HCT116 (cell line): ENCODE results near the gene FGF3. TPM values are rescaled to one million over a fixed set of nuclear protein-coding genes. Genes with fewer than 3 reads are reported as not detected.

Experiments
- ATAC-seq: fragments of 200-7000 bp; cut with Tn5 transposase; 2 replicates; pipeline ENCODE4 v1.9.1; 2020; ENCODE audit warnings: mild to moderate bottlenecking, moderate library complexity
- BruUV-seq: library from RNA; stranded (reverse); fragments of 400-500 nt; replicated peaks from 2 replicates; lab custom pipeline; 2021; lab: Mats Ljungman, UMichigan
- CTCF ChIA-PET: fragments of 300-600 bp; sonication (Branson Sonifier 250); formaldehyde crosslinking; loops from one replicate; lab custom pipeline; 2021; ENCODE audit warnings: antibody characterized with exemption; lab: Charles Lee
- POLR2A ChIA-PET: fragments of 300-600, 350-600 bp; sonication (Branson Sonifier 250); formaldehyde crosslinking; loops from one replicate; lab custom pipeline; 2021; ENCODE audit warnings: antibody characterized with exemption; lab: Charles Lee
- RAD21 ChIA-PET, 2 experiments: fragments of 300-600 bp; sonication (Branson Sonifier 250); formaldehyde crosslinking; loops; one replicate each; lab custom pipeline; 2023; ENCODE audit warnings: low total read pairs in 2 of 2; ENCODE audit not compliant: uncharacterized antibody in 2 of 2, unreplicated experiment in 2 of 2, low non-redundant PET in 1 of 2; lab: Charles Lee
- DNase-seq: peaks from one replicate; pipeline ENCODE4 v3.0.0-alpha.2; 2010; ENCODE audit warnings: low read depth, low spot score
- H2AFZ ChIP-seq: fragments of 200-600 bp; shearing (Covaris generic), sonication (generic); 2 replicates; pipeline ENCODE4 v1.6.1; 2017; ENCODE audit warnings: low read depth, mixed run types, mixed read lengths, antibody characterized with exemption, low read length; ENCODE audit not compliant: poor library complexity, severe bottlenecking
- H3K27ac ChIP-seq: 2 replicates; pipeline ENCODE4 v1.5.1; 2012; ENCODE audit warnings: low read depth, low read length
- H3K27me3 ChIP-seq: fragments of 200-600 bp; sonication (generic); 2 replicates; pipeline ENCODE4 v1.6.1; 2016; ENCODE audit warnings: mixed run types, low read length, mixed read lengths; ENCODE audit not compliant: insufficient read depth
- H3K36me3 ChIP-seq, 2 experiments: fragments of 200-500 bp in 1 of 2; fragments of 200-600 bp in 1 of 2; sonication (Bioruptor generic) in 1 of 2; sonication (generic) in 1 of 2; 2 replicates each; pipeline versions ENCODE4 v1.5.1 to v1.6.1; 2014 to 2016; ENCODE audit warnings: low read length in 2 of 2, inconsistent platforms in 1 of 2, mixed read lengths in 1 of 2, mixed run types in 1 of 2; ENCODE audit not compliant: insufficient read depth in 2 of 2, control insufficient read depth in 1 of 2
- H3K4me1 ChIP-seq, 2 experiments: fragments of 200-600 bp in 1 of 2; sonication (generic) in 1 of 2; 2 replicates each; pipeline versions ENCODE4 v1.5.1 to v1.6.1; 2012 to 2017; ENCODE audit warnings: low read length in 2 of 2, inconsistent platforms in 1 of 2, mild to moderate bottlenecking in 1 of 2, mixed read lengths in 1 of 2, mixed run types in 1 of 2, moderate library complexity in 1 of 2; ENCODE audit not compliant: insufficient read depth in 2 of 2, control insufficient read depth in 1 of 2
- H3K4me2 ChIP-seq: fragments of 200-600 bp; sonication (generic); 2 replicates; pipeline ENCODE4 v1.6.1; 2017; ENCODE audit warnings: mixed run types, low read length, mixed read lengths
- H3K4me3 ChIP-seq, 2 experiments: fragments of 200-600 bp in 1 of 2; sonication (generic) in 1 of 2; replicated peaks in 1 of 2; 2 replicates each; pipeline ENCODE4 v1.5.1; 2011 to 2016; ENCODE audit warnings: low read length in 2 of 2, control low read depth in 1 of 2, low read depth in 1 of 2, mild to moderate bottlenecking in 1 of 2, mixed read lengths in 1 of 2, mixed run types in 1 of 2
- H3K79me2 ChIP-seq: fragments of 200-600 bp; sonication (generic); 2 replicates; pipeline ENCODE4 v1.6.1; 2017; ENCODE audit warnings: mild to moderate bottlenecking, mixed run types, low read length, moderate library complexity, mixed read lengths; ENCODE audit not compliant: insufficient read depth
- H3K9ac ChIP-seq: fragments of 200-600 bp; sonication (generic); 2 replicates; pipeline ENCODE4 v1.6.1; 2016; ENCODE audit warnings: low read length, mixed read lengths
- H3K9me2 ChIP-seq: fragments of 200-600 bp; sonication (generic), shearing (Covaris generic); 2 replicates; pipeline ENCODE4 v1.6.1; 2017; ENCODE audit warnings: mixed run types, mild to moderate bottlenecking, moderate library complexity; ENCODE audit not compliant: insufficient read depth
- H3K9me3 ChIP-seq, 2 experiments: fragments of 200-500 bp in 1 of 2; fragments of 200-600 bp in 1 of 2; sonication (Bioruptor generic) in 1 of 2; sonication (generic) in 1 of 2; 2 replicates each; pipeline ENCODE4 v1.6.1; 2014 to 2017; ENCODE audit warnings: low read length in 2 of 2, mixed read lengths in 2 of 2, inconsistent platforms in 1 of 2, low read depth in 1 of 2, mild to moderate bottlenecking in 1 of 2, mixed run types in 1 of 2, moderate library complexity in 1 of 2; ENCODE audit not compliant: control insufficient read depth in 1 of 2, insufficient read depth in 1 of 2
- H4K20me1 ChIP-seq: fragments of 200-600 bp; sonication (generic), shearing (Covaris generic); 2 replicates; pipeline ENCODE4 v1.6.1; 2017; ENCODE audit warnings: mixed run types, mild to moderate bottlenecking, moderate library complexity; ENCODE audit not compliant: insufficient read depth
- CBX3 ChIP-seq: IDR thresholded peaks from 2 replicates; pipeline ENCODE4 v1.6.1; 2012; ENCODE audit warnings: low read depth
- EGR1 ChIP-seq: IDR thresholded peaks from 2 replicates; pipeline ENCODE4 v1.6.1; 2012; ENCODE audit warnings: low read depth
- EZH2 ChIP-seq: fragments of 200-600 bp; sonication (generic); IDR thresholded peaks from 2 replicates; pipeline ENCODE4 v1.6.1; 2017; ENCODE audit warnings: antibody characterized with exemption, mixed run types
- FOSL1 ChIP-seq: IDR thresholded peaks from 2 replicates; pipeline ENCODE4 v1.6.1; 2012; ENCODE audit warnings: low read depth
- POLR2A ChIP-seq: IDR thresholded peaks from 2 replicates; pipeline ENCODE4 v1.7.0; 2011; ENCODE audit warnings: borderline replicate concordance; ENCODE audit not compliant: insufficient read depth, insufficient read length; ENCODE audit errors: extremely low read depth
- POLR2AphosphoS5 ChIP-seq: IDR thresholded peaks from 2 replicates; pipeline ENCODE4 v1.6.1; 2011; ENCODE audit warnings: mild to moderate bottlenecking, low read depth, low read length, moderate library complexity
- RAD21 ChIP-seq: IDR thresholded peaks from 2 replicates; pipeline ENCODE4 v1.6.1; 2012; ENCODE audit warnings: low read depth, mild to moderate bottlenecking
- REST ChIP-seq: IDR thresholded peaks from 2 replicates; pipeline ENCODE4 v1.6.1; 2012; ENCODE audit warnings: low read depth
- SIN3A ChIP-seq: IDR thresholded peaks from 2 replicates; pipeline ENCODE4 v1.6.1; 2012; ENCODE audit warnings: low read depth
- SP1 ChIP-seq: IDR thresholded peaks from 2 replicates; pipeline ENCODE4 v1.6.1; 2012; ENCODE audit warnings: low read depth
- TCF7L2 ChIP-seq: IDR thresholded peaks from 2 replicates; pipeline ENCODE4 v1.7.0; 2011; ENCODE audit warnings: borderline replicate concordance, inconsistent platforms; ENCODE audit not compliant: insufficient read depth, insufficient read length; ENCODE audit errors: extremely low read depth
- ZNF274 ChIP-seq: fragments of 200-500 bp; sonication (Bioruptor generic); IDR thresholded peaks from 2 replicates; pipeline ENCODE4 v1.6.1; 2014; ENCODE audit warnings: mild to moderate bottlenecking, low read depth, low read length, inconsistent platforms
- intact Hi-C: fragments of 100-400 bp; cut with micrococcal nuclease; formaldehyde crosslinking; loops from 2 replicates; pipeline ENCODE4 v1.10.0; 2022
- total RNA-seq: library from RNA; stranded (reverse); gene quantifications from one replicate; pipeline ENCODE4 v1.2.1, GENCODE V29; 2021; ENCODE audit not compliant: unreplicated experiment
- TF ChIP-seq, protein P1 (sequence below): IDR thresholded peaks from 2 replicates; pipeline ENCODE4 v1.6.1; 2011; ENCODE audit warnings: mild to moderate bottlenecking, low read length, moderate library complexity; ENCODE audit not compliant: insufficient replicate concordance; ENCODE audit errors: extremely low read depth

Gene FGF3
- total RNA-seq, 1 experiment from 2014 or later: not detected

- TF ChIP-seq, protein P1, sequence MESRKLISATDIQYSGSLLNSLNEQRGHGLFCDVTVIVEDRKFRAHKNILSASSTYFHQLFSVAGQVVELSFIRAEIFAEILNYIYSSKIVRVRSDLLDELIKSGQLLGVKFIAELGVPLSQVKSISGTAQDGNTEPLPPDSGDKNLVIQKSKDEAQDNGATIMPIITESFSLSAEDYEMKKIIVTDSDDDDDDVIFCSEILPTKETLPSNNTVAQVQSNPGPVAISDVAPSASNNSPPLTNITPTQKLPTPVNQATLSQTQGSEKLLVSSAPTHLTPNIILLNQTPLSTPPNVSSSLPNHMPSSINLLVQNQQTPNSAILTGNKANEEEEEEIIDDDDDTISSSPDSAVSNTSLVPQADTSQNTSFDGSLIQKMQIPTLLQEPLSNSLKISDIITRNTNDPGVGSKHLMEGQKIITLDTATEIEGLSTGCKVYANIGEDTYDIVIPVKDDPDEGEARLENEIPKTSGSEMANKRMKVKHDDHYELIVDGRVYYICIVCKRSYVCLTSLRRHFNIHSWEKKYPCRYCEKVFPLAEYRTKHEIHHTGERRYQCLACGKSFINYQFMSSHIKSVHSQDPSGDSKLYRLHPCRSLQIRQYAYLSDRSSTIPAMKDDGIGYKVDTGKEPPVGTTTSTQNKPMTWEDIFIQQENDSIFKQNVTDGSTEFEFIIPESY: no peak
These were observed 35.5 kb upstream of the FGF3 start (continued) for GRCh38 chr11:69854713-69855112.

DNA sequence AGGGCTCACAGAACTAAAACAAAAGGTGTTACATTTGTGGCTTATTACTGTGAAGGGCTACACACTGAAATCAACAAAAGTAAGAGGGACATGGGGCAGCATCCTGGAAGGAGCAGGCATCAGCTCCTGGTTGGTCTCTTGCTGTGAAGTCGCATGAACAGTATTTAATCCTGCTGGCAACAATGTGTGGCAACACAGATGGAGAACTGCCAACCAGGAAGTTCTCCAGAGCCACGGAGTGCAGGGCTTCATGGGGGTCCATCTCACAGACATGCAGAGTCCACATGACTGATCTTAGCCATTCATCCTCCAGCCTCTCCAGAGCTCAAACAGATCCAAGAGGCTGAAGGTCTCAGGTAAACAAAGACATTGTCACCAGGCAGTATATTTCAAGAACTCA lies 32.8 kb upstream of the FGF3 start:
- Histone ChIP-seq H3K9ac (no peak overlapping the region), H3K4me1 (peaks cover 0 to 14% of the 10 kb centered on the region in 2 experiments; a peak in 2 of 4 replicates), H2AFZ (no peak overlapping the region), H3K4me3 (no peak overlapping the region), H3K79me2 (no peaks in the 10 kb centered on the region), H3K9me3 (peaks cover 0 to 5% of the 10 kb centered on the region in 2 experiments; a peak in 1 of 4 replicates), H3K27me3 (no peaks in the 10 kb centered on the region), H3K27ac (no peak overlapping the region), H3K36me3 (no peaks in the 10 kb centered on the region), H4K20me1 (no peaks in the 10 kb centered on the region), H3K4me2 (no peak overlapping the region), H3K9me2 (no peaks in the 10 kb centered on the region)
- POLR2A ChIA-PET: no interaction called here
- CTCF ChIA-PET: no interaction called here
- intact Hi-C loops: no loop called here
- RAD21 ChIA-PET: no interaction called here
- DNase-seq (no peak), ATAC-seq (no peak)
- TF ChIP-seq POLR2AphosphoS5 (no peak), SIN3A (no peak), CBX3 (no peak)
- no TSS peak for BruUV-seq

DNA sequence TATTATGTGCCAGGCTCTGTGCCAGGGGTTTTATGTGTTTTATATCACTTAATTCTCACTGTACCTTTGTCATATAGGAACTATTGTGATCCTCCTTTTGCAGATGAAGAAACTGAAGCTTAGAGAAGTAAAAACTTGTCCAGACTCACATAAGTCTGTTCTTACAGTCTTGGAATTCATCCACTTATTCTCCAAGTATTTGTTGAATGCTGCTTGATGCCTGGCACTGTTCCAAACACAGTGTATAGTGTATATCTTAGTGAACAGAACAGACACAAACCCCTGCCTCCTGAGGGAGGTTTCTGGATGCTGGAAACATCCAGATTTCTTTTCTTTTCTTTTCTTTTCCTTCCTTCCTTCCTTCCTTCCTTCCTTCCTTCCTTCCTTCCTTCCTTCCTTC lies 29.0 kb upstream of the FGF3 start:
- RAD21 ChIA-PET: no interaction called here
- CTCF ChIA-PET: no interaction called here
- no peak overlapping the region for H2AFZ ChIP-seq
- DNase-seq: no peak
- H3K79me2 ChIP-seq: no peaks in the 10 kb centered on the region
- H3K9me3 ChIP-seq: peaks cover 0 to 5% of the 10 kb centered on the region in 2 experiments; a peak in 1 of 4 replicates
- H3K9me2 ChIP-seq: no peaks in the 10 kb centered on the region
- no TSS peak for BruUV-seq
- ATAC-seq: no peak
- POLR2A ChIA-PET: no interaction called here
- H4K20me1 ChIP-seq: no peaks in the 10 kb centered on the region
- H3K9ac ChIP-seq: no peak overlapping the region
- H3K27ac ChIP-seq: no peak overlapping the region
- no peak overlapping the region for H3K4me2 ChIP-seq
- H3K4me1 ChIP-seq: peaks cover 0 to 1% of the 10 kb centered on the region in 2 experiments; a peak in 1 of 4 replicates
- intact Hi-C loops: no loop called here
- H3K27me3 ChIP-seq: no peaks in the 10 kb centered on the region
- no peak overlapping the region for H3K4me3 ChIP-seq
- H3K36me3 ChIP-seq: no peaks in the 10 kb centered on the region
- no peak for TF ChIP-seq ZNF274
- no peak for TF ChIP-seq CBX3
- TF ChIP-seq POLR2A: no peak
- TF ChIP-seq RAD21: no peak
- TF ChIP-seq SP1: no peak
- TF ChIP-seq EZH2: no peak
- no peak for TF ChIP-seq TCF7L2
- no peak for TF ChIP-seq FOSL1
- TF ChIP-seq EGR1: no peak
- no peak for TF ChIP-seq REST
